Amniotic epithelial cell (primary cell): Measurements from ENCODE around the gene NT5C.
A peak's percentile ranks its signal among the peaks of the same experiment; 100 is the strongest.
"Not testable (repeated sequence)": the region's sequence is repeated elsewhere in the genome, so short reads cannot be mapped to it uniquely, and the experiment has no call there.

Experiments used
- DNase-seq: peaks from one replicate; pipeline ENCODE4 v3.0.0-alpha.2; 2010; ENCODE audit warnings: low read depth

The NT5C gene

GRCh38 chr17:75131278-75132017 is at the start of gene NT5C:
Gene NT5C, minus strand, starts transcription at chr17:75131742. Its CDS starts 35 bp downstream, at chr17:75131707.
- DNase-seq, result peak; percentile 71

- no peak for DNase-seq
Observed at GRCh38 chr17:75181110-75181509, 49.6 kb upstream of the NT5C start.

GRCh38 chr17:75178453-75178852 is 46.9 kb upstream of the NT5C start:
- no peak for DNase-seq

GRCh38 chr17:75176625-75177024 is 45.1 kb upstream of the NT5C start:
- DNase-seq, result no peak

- DNase-seq, result no peak
Observed at GRCh38 chr17:75174996-75175395, 43.5 kb upstream of the NT5C start.

GRCh38 chr17:75173526-75173925 is 42.0 kb upstream of the NT5C start:
- DNase-seq, result no peak

- no peak for DNase-seq
Observed at GRCh38 chr17:75168998-75169397, 37.5 kb upstream of the NT5C start.

- not testable (repeated sequence) for DNase-seq
Observed at GRCh38 chr17:75164606-75165005, 33.1 kb upstream of the NT5C start.

GRCh38 chr17:75163074-75163473 is 31.5 kb upstream of the NT5C start:
- DNase-seq, result no peak

GRCh38 chr17:75160211-75160610 is 28.7 kb upstream of the NT5C start:
- DNase-seq, result no peak

GRCh38 chr17:75159196-75160031 is 27.9 kb upstream of the NT5C start:
- DNase-seq, result peak; percentile 77

GRCh38 chr17:75158480-75158879 is 26.9 kb upstream of the NT5C start:
- peak; percentile 69 for DNase-seq

- DNase-seq, result no peak
Observed at GRCh38 chr17:75155191-75155601, 23.7 kb upstream of the NT5C start.

GRCh38 chr17:75154195-75155106 is 22.9 kb upstream of the NT5C start, which contains the start of gene JPT1:
Gene JPT1, minus strand, starts transcription at chr17:75154512. Its CDS starts 115 bp downstream, at chr17:75154397.
- DNase-seq, result peak; percentile 97

- no peak for DNase-seq
Observed at GRCh38 chr17:75153780-75154194, 22.2 kb upstream of the NT5C start.

- DNase-seq, result peak; percentile 31
Observed at GRCh38 chr17:75152922-75153779, 21.6 kb upstream of the NT5C start.

- no peak for DNase-seq
Observed at GRCh38 chr17:75152523-75152921, 21.0 kb upstream of the NT5C start.

- DNase-seq, result no peak
Observed at GRCh38 chr17:75151930-75152329, 20.4 kb upstream of the NT5C start.

GRCh38 chr17:75147878-75148546 is 16.5 kb upstream of the NT5C start:
- DNase-seq, result no peak

GRCh38 chr17:75146592-75146991 is 15.1 kb upstream of the NT5C start:
- DNase-seq, result peak; percentile 76
